Endothelial cell of hepatic sinusoid (primary cell): ENCODE results near the gene LRRC9.
"Not testable (repeated sequence)": the region's sequence is repeated elsewhere in the genome, so short reads cannot be mapped to it uniquely, and the experiment has no call there.

Experiments used
- in situ Hi-C: cut with HindIII; loops from 2 replicates; pipeline ENCODE4 v1.10.0; 2017; ENCODE audit warnings: low sequenced_read_pairs

LRRC9 gene

DNA sequence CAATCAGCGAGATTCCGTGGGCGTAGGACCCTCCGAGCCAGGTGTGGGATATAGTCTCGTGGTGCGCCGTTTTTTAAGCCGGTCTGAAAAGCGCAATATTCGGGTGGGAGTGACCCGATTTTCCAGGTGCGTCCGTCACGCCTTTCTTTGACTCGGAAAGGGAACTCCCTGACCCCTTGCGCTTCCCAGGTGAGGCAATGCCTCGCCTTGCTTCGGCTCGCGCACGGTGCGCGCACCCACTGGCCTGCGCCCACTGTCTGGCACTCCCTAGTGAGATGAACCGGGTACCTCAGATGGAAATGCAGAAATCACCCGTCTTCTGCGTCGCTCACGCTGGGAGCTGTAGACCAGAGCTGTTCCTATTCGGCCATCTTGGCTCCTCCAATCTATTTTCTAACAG is 32.2 kb downstream of the LRRC9 start:
- in situ Hi-C loops, result not testable (repeated sequence)

DNA sequence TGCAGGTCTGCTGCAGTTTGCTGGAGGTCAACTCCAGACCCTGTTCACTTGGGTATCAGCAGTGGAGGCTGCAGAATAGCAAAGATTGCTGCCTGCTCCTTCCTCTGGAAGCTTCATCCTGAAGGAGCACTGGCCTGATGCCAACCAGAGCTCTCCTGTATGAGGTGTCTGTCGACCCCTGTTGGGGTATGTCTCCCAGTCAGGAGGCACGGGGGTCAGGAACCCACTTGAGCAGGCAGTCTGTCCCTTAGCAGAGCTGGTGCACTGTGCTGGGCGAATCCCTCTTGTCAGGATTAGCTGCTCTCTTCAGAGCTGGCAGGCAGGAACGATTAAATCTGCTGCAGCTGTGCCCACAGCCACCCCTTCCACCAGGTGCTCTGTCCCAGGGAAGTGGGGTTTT is 37.9 kb downstream of the LRRC9 start:
- in situ Hi-C loops, result not testable (repeated sequence)

DNA sequence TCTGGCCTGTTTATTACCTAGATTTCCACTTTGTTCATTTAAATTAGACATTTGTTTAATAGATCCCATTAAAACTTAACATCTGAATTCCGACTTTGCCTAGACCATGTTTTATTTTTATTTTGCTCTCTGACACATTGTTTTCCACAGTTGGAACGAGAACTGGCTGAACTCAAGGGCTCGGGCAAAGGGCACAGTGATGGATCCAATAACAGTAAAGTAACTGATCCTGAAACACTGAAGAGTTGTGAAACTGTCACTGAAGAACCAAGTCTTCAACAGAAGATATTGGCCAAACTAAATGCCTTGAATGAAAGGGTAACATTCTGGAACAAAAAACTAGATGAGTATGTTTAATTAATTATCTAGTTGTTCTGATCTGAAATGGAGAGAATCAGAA is 39.7 kb downstream of the LRRC9 start:
- in situ Hi-C loops, result loop anchor here (5.0 kb wide), 1 partner anchor 62 kb away; no protein-coding TSS in a partner anchor

DNA sequence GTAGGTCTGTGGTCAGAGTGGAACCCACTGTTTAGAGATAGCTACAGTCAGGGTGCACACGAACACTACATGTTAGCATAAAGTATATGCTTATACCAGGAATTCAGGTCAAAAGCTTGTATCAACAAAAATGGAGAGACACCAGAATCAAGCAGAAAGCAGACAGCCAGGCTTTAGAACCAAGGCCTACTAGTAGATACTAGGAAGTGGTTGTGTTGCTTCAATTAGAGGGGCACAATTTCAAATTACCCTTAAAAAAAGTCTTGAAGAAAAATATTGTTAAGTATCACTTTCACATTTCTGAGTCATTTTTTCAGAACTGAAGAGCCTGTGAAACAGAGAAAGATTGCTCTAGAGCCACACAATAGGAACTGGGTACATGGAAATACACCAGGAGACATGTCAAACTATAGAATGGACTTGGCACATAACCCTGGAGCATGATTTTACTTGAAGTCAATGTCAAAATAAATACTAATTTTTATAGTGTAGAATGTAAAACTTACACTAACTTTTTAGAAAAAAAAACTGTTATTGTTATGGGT is 41.6 kb downstream of the LRRC9 start:
- in situ Hi-C loops, result loop anchor here (5.0 kb wide), 1 partner anchor 64 kb away; no protein-coding TSS in a partner anchor

GRCh38 chr14:59964251-59965007 is 44.5 kb downstream of the LRRC9 start:
- in situ Hi-C loops, result loop anchor here (5.0 kb wide), 2 partner anchors 67 to 198 kb away; no protein-coding TSS in a partner anchor

DNA sequence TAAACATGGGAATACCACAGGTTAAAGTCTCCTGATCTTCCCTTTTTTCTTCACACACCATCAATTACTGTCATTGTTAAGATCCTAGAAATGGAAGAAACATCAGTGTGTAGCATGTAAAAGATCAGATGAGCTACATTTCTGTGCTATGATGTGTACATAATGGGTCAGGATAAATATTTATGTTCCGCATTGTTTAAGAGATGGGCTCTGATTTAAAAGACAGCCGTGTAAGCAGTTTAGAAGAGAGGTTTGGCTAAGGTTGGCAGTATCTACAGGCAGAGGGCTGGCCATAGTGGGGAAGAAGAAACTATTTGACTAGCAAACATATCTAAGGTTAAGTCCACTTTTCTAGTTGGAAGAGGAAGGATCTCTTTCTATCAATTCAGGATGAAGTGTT is 49.4 kb downstream of the LRRC9 start:
- in situ Hi-C loops, result loop anchor here (5.0 kb wide), 1 partner anchor 193 kb away; no protein-coding TSS in a partner anchor

GRCh38 chr14:59981564-59981963 is 61.6 kb downstream of the LRRC9 start:
- in situ Hi-C loops, result no loop called here

DNA sequence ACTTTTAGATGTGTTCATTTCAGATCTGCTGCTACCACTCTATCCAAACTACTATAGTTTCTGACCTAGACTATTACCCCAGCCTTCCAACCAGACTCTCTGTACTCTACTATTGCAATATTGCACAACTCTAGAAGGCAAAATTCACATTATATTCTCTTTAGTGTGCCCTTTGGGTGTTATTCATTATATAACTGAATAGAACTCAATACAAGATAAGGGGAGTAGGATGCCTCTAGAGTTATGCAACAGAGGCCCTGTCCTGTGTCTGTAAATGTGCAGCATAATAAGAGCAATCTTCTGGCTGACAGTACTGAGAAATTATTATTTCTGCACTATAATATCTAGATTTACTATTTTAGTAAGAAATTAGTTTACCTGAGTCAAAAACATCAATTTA is 63.1 kb downstream of the LRRC9 start:
- in situ Hi-C loops, result no loop called here

DNA sequence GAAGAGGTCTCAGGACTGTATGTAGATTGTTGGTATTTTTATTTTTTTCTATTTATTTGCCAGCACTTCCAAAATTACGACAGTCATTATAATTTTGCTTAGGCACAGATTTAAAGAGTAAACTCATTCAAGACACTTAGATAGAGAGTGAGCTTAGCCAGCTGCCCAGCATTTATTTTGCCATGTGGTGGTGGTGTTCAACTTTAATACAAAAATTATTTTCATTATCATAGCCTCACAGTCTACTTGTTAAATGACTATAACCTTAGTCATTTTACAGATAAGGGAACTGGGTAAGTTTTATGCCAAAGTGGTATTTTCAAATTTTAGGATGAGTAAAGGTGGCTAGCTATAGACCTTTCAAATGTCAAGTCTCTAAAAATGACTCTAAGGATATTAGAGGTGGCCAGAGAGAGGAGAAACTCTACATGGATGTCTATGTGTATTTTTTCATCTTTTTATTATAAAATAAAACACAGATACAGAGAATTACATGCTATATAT is 66.7 kb downstream of the LRRC9 start:
- in situ Hi-C loops, result no loop called here

- in situ Hi-C loops, result no loop called here
Observed at GRCh38 chr14:59997449-59997848, 77.5 kb downstream of the LRRC9 start.

- in situ Hi-C loops, result no loop called here
Observed at GRCh38 chr14:59997966-59998365, 78.0 kb downstream of the LRRC9 start.

GRCh38 chr14:59998564-59998963 is 78.6 kb downstream of the LRRC9 start:
- in situ Hi-C loops, result no loop called here

DNA sequence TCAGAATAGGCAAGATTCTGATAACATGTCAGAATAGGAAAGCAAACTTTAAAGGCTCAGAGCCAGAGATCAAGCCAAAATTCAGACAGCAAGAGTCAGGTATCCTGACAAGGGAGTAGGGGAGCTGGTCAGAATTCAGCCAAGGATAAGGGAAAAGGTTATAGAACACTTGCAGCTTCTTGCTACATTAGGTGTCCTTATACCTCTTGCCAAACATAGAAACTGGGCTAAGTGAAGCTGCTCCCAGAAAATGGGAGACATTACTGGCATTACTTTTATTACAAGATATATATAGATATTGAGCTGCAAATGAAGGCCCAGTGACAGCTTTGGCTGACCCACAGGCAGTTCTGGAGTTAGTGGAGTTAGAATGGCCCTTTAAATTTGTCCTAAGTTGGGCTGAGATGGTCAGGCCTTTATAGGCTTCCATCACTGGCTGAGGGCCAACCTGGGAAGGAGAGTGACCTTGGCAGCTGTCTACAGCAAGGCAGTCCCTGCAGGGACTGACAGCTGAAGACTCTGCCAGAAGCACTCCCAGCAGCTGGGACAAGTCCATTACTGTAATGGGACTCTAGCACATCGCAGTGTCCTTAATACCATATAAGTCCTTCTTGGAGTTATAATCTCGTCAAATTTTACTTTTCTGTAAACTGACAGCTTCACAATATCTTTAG is 83.0 kb downstream of the LRRC9 start:
- in situ Hi-C loops, result no loop called here

DNA sequence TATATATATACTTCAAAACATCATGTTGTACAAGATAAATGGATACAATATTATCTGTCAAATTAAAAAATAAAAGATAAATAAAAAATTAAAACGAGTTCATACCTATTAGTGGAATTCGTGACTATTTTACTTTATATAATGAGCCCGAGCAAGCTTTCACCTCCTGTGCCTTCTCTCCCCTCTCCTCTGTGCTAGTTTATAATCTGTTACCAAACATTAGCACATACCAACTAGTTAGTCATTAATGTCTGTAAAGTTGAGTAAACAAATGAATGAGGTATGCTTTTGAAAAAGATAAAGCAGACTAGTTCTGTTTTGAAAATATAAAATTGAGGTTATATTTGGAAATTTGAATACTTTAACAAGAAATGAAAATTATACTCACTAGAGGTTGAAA is 84.0 kb downstream of the LRRC9 start:
- in situ Hi-C loops, result no loop called here

GRCh38 chr14:60008042-60008441 is 88.1 kb downstream of the LRRC9 start:
- in situ Hi-C loops, result no loop called here

DNA sequence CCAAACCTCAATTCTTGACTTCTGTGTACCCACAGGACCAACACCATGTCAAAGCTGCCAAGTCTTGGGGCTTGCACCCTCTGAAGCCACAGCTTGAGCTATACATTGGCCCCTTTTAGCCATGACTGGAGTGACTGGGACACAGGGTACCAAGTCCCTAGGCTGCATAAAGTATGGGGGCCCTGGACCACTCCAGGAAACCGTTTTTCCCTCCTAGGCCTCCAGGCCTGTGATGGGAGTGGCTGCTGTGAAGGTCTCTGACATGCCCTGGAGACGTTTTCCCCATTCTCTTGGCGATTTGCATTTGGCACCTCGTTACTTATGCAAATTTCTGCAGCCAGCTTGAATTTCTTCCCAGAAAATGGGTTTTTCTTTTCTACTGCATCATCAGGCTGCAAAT is 90.3 kb downstream of the LRRC9 start:
- in situ Hi-C loops, result not testable (repeated sequence)

DNA sequence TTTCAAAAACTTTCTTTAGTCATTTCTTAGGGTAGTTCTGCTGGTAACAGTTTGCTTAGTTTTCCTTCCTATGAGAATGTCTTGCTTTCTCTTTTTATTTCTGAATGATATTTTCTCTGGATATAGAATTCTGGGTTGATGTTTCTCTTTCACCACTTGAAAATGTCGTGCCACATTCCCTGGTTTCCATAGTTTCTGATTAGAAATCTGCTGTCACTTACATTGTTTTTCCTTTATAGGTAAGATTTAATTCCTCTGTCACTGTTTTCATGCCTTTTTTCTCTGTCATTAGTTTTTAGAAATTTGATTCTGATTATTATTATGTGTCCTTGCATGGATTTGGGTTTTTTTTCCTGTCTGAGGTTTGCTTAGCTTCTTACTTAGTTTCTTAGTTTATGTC is 94.5 kb downstream of the LRRC9 start:
- in situ Hi-C loops, result no loop called here

GRCh38 chr14:60021619-60022018 is 101.7 kb downstream of the LRRC9 start:
- in situ Hi-C loops, result no loop called here

- in situ Hi-C loops, result no loop called here
Observed at GRCh38 chr14:60025571-60025970, 105.6 kb downstream of the LRRC9 start.

DNA sequence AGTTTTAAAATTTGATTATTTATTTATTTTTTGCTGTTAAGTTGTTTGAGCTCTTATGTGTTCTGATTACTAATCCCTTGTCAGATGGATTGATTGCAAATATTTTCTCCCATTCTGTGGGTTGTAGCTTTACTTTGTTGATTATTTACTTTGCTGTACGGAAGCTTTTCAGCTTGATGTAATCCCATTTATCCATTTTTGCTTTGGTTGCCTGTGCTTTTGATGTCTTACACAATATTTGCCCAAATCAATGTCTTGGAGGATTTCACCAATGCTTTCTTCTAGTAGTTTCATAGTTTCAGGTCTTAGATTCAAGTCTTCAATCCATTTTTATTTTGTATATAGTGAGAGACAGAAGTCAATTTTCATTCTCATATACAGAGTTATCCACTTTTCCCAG is 115.2 kb downstream of the LRRC9 start:
- in situ Hi-C loops, result no loop called here

DNA sequence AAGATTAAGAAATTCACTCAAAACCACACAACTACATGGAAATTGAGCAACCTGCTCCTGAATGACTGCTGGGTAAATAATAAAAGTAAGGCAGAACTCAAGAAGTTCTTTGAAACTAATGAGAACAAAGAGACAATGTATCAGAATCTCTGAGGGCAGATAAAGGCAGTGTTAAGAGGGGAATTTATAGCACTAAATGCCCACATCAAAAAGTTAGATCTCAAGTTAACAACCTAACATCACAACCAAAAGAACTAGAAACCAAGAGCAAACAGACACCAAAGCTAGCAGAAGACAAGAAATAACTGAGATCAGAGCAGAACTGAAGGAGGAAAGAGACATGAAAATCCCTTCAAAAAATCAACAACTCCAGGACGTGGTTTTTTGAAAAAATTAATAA is 128.0 kb downstream of the LRRC9 start:
- in situ Hi-C loops, result not testable (repeated sequence)

- in situ Hi-C loops, result no loop called here
Observed at GRCh38 chr14:60051721-60052221, 131.8 kb downstream of the LRRC9 start.
